Central memory CD4-positive, alpha-beta T cell (primary cell): ENCODE measurements around the gene PLXNA4.
"Not testable (repeated sequence)": the region's sequence is repeated elsewhere in the genome, so short reads cannot be mapped to it uniquely, and the experiment has no call there.

Experiments used
- DNase-seq: peaks from one replicate; pipeline ENCODE4 v3.0.0; 2022
- total RNA-seq, 3 experiments: gene quantifications; one replicate each; lab custom pipeline; 2026; lab: John Stamatoyannopoulos, UW

Gene PLXNA4
- 1.4 to 121 (median 51.1) reads per million in 3 experiments for total RNA-seq

GRCh38 chr7:132575982-132576720 is at the start of gene PLXNA4:
Gene PLXNA4 (minus strand): TSS chr7:132576470. CDS start chr7:132508693, 67,777 bp downstream.
- no peak for DNase-seq

- DNase-seq: no peak
These were observed 49.4 kb upstream of the PLXNA4 start for GRCh38 chr7:132625651-132626050.

- no peak for DNase-seq
These were observed 45.8 kb upstream of the PLXNA4 start for GRCh38 chr7:132622081-132622480.

DNA sequence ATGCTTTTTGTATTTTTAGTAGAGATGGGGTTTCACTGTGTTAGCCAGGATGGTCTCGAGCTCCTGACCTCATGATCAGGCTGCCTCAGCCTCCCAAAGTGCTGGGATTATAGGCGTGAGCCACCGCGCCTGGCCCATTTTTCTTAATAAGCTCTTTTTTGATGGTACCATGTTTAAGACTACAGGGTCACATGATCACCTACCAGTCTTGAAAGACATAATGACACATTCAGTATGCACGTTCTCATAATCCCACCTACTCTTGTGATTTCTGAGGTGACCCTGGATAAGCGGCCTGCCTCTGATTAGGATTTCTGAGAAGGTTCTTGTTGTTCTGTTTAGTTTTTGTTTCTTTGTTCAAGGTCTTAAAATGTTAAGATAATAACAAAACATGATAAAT is 43.7 kb upstream of the PLXNA4 start:
- no peak for DNase-seq

- no peak for DNase-seq
These were observed 42.7 kb upstream of the PLXNA4 start for GRCh38 chr7:132618956-132619305.

DNA sequence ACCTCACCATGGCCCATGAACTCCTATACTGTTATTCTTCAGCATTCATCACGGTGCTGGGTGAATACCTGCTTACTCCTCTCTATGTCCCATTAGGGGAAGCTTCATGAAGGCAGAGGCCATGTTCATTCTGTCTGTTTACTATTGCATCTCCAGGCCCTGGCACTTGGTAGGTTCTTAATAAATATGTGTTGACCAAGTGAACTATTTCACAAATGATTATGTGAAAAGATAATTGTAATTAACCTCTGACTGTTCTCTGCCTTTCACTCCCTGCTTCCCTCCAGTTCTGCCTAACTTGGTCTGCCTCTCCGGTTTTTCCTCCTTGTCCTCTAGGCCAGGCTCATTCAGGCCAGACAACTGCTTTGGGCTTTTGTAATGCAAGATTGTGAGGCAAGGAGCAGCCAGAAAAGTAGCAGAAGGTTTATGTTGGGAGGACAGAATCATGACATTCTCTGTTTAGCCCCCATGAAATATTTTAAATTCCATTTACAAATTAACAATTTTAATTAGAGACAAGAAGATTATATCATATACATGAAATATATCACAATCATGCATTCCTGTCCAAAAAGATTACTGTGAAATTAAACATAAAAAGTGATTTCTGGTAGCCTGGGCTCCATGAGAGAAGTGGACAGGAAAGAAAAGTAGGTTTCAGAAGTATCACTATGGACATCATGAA is 42.1 kb upstream of the PLXNA4 start:
- no peak for DNase-seq

GRCh38 chr7:132614428-132615318 is 38.4 kb upstream of the PLXNA4 start:
- no peak for DNase-seq

GRCh38 chr7:132613737-132614136 is 37.5 kb upstream of the PLXNA4 start:
- DNase-seq: no peak

DNA sequence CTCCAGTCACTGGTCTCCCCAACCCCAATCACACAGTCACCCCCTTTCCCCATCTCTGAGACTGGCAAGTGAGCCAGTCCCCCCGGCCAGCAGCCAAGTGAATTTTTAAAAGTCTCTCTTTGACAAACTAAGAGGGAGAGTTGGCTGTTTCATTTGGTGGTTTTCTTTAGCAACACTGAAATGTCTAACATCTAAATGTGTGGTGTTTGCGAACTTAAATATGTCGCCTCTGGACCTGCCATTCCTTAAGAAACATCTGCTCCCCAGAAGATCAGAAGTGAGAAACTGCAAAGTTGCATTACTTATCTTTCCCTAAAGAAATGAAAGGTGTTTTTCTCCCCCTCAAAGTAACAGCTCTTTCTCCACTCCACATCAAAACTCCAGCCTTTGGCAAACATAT is 34.7 kb upstream of the PLXNA4 start:
- no peak for DNase-seq

DNA sequence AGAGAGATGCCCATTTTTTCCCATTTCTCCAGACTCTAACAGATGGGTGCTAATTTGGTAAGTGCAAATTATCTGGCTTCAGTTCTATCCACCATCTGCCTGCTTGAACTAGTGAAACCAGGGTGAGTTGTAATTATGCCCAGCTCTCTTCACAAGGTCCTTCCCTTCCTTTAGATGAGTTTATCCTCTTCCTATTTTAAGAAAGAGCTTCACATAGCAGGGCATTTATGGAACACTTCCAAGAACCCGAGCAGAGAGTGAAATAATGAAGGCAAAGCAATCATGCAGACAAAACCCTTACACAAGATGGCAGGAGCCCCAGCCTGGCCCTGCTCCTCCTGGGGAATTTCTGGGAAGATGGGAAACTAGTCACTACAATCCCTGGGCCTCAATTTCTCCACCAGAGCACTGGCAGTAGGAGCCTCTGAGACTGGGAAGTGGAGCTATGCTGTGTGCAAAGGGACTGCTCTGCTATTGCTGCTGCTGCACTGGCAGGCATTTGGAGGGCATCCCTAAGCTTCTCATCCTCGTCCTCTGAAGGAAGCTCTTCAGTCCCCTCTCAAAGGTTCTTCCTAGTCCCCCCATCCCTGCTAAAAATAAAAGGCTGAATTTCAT is 33.7 kb upstream of the PLXNA4 start:
- no peak for DNase-seq

DNA sequence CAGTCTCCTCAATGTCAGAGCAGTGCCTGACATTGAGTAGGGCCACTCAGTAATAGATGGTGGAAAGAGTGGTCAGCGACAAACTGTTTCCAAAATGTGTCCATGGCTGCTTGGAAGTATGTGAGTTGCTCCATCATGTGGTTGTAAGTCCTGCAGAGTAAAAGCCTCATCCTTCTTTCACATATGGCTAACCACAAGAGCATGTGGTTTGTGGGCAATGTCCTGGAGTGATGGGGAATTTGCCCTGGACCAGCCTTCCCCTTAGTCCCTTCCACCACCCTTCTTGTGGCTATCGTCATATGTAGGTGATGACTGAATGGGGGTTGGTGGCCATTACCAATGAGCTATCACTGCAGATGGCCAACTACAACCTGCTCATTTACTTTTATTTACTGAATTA is 33.0 kb upstream of the PLXNA4 start:
- DNase-seq: no peak

GRCh38 chr7:132608523-132608922 is 32.3 kb upstream of the PLXNA4 start:
- DNase-seq: no peak

DNA sequence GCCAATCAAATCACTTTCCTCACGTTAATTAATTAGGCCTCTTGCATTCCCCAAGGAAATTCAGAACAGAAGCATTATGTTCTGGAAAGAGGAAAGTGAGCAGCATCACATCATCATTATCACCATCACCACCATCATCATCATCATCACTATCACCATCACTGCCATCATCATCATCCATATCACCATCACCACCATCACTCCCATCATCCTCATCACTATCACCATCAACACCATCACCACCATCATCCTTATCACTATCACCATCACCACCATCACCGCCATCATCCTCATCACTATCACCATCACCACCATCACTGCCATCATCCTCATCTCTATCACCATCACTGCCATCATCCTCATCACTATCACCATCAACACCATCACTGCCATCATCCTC is 31.4 kb upstream of the PLXNA4 start:
- no peak for DNase-seq

DNA sequence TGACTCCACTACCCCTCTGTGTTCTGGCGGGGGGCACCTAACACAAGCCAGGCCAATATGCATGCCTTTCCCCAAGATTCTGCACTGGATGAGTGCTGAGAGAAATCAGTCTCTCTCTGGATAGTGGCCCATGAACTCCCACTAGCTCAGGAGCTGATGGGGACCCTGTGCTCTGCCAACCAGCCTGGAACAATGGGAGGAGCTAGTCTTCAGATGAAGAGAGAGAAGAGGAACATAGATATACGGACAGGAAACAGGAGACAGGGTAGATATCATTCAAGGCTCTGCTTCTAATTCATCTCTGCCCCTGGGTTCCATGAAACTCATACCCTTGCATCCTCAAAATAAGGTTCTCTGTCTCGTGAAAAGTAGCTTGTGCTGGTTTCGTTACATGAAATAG is 27.9 kb upstream of the PLXNA4 start:
- DNase-seq: no peak

- DNase-seq: no peak
These were observed 27.1 kb upstream of the PLXNA4 start for GRCh38 chr7:132603220-132603833.

- DNase-seq: no peak
These were observed 25.5 kb upstream of the PLXNA4 start for GRCh38 chr7:132601783-132602182.

DNA sequence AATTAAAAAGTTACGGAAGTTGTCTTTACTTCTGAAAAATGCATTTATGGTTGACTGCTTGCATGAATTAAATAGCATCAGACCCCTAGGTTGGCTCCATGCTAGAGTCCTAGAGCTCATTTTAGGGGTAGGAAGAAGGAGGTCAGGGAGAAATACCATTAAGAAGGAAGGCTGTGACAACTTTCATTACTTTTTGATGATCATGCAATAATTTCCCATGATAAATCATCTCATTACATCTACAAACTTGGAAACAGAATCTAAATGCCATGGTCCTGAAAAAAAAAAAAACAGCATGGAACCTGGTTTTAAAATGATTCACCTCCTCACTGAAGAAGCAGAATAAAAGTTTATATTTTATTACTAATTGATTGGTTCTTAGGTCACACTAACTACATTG is 20.3 kb upstream of the PLXNA4 start:
- no peak for DNase-seq

DNA sequence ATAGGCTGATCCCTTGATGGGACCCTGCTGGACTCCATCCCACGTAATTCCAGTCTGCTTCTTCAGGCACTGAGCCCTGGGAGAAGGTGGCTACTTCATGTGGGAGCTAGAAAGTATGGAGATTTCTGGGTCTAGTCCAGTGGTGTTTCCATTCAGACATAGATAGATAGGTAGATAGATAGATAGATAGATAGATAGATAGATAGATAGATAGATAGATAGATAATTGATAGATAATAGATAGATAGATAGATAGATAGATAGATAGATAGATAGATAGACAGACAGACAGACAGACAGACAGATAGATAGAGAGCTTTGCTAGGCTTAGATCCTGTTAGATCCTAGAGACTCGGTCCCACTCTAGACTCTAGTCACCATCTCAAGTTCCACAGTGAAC is 18.5 kb upstream of the PLXNA4 start:
- not testable (repeated sequence) for DNase-seq

- no peak for DNase-seq
These were observed 16.7 kb upstream of the PLXNA4 start for GRCh38 chr7:132592936-132593335.

DNA sequence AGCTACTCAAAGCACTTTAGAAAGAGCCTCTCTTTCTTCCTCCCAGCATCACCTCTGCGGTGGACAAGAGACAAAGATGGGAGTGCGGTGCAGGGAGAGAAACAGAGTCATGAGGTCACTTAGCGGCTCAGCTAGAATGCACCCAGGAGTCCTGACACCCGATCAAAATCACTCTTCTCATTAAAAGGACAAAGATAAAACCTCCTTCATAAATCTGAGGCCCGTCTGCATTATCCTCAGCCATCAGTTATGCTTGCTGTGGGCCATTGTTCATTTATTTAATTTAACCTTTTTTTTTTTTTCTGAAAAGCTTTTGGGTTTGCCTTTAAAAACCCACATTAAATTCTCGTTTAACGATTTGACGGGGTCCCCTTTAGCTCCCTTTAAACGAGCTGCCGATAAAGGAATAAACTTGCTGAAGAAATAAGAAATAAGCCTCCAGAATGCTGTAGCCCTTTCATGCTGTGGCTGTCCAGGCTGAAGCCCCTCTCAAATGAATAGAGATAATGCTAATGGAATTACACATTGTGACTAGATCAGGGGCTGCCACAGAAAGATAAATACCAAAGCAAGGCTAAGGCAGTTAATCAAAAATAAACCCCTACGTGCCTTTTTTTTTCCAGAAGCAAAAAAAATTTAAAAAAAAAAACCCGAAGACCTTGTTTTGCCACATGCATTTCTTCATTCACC is 16.1 kb upstream of the PLXNA4 start:
- DNase-seq: no peak

- no peak for DNase-seq
These were observed 13.9 kb upstream of the PLXNA4 start for GRCh38 chr7:132590162-132590561.

DNA sequence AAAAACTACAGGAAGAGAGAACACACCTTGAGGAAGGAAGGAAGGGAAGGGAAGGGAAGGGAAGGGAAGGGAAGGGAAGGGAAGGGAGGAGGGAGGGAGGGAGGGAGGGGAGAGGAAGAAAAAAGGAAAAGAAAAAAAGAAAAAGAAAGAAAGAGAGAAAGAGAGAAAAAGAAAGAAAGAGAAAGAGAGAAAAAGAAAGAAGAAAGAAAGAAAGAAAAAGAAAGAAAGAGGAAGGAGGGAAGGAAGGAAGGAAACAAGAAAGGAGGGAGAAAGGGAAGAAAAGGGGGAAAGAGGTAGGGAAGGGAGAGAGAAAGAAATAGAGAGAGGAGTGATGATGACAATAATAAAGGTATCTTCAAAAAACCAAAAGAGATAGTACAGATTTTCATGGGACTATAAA is 12.3 kb upstream of the PLXNA4 start:
- no peak for DNase-seq
